HG02678 (cell line): ENCODE results near the gene GPS2.

ENCODE experiments used
- ATAC-seq: cut with Tn5 transposase; IDR thresholded peaks from one replicate; pipeline ENCODE4 v1.9.1; 2021; ENCODE audit warnings: mild to moderate bottlenecking, moderate library complexity; ENCODE audit not compliant: unreplicated experiment

GPS2 gene

GRCh38 chr17:7293816-7294613 is 21.1 kb downstream of the GPS2 start:
- ATAC-seq: no peak

GRCh38 chr17:7293159-7293558 is 22.0 kb downstream of the GPS2 start:
- ATAC-seq: no peak

- no peak for ATAC-seq
Observed at GRCh38 chr17:7292729-7293128, 22.4 kb downstream of the GPS2 start.

GRCh38 chr17:7292194-7292593 is 23.0 kb downstream of the GPS2 start:
- no peak for ATAC-seq

GRCh38 chr17:7290685-7291084 is 24.5 kb downstream of the GPS2 start:
- no peak for ATAC-seq

GRCh38 chr17:7290166-7290565 is 25.0 kb downstream of the GPS2 start:
- ATAC-seq: no peak

GRCh38 chr17:7289256-7290032 is 25.7 kb downstream of the GPS2 start:
- no peak for ATAC-seq

- ATAC-seq: no peak
Observed at GRCh38 chr17:7285679-7286078, 29.5 kb downstream of the GPS2 start.

GRCh38 chr17:7284911-7285310 is 30.2 kb downstream of the GPS2 start:
- no peak for ATAC-seq

- no peak for ATAC-seq
Observed at GRCh38 chr17:7283471-7284216, 31.5 kb downstream of the GPS2 start.

- no peak for ATAC-seq
Observed at GRCh38 chr17:7282752-7283321, 32.3 kb downstream of the GPS2 start.

GRCh38 chr17:7281953-7282751 is 33.0 kb downstream of the GPS2 start:
- no peak for ATAC-seq

GRCh38 chr17:7281074-7281952 is 33.8 kb downstream of the GPS2 start, which contains the start of gene SLC2A4:
TSS of gene SLC2A4 (plus strand) at chr17:7281718. CDS start at chr17:7281935, 217 bp downstream.
- ATAC-seq: peak; percentile 66

GRCh38 chr17:7280519-7281073 is 34.6 kb downstream of the GPS2 start:
- peak; percentile 66 for ATAC-seq

- ATAC-seq: no peak
Observed at GRCh38 chr17:7279448-7279847, 35.7 kb downstream of the GPS2 start.

- ATAC-seq: no peak
Observed at GRCh38 chr17:7266784-7267183, 48.4 kb downstream of the GPS2 start.

- ATAC-seq: no peak
Observed at GRCh38 chr17:7263801-7264078, 51.4 kb downstream of the GPS2 start.

GRCh38 chr17:7262935-7263800 is 52.0 kb downstream of the GPS2 start:
- ATAC-seq: no peak
